8988T (cell line): ENCODE measurements around the gene PRKCH.

Experiments used
- DNase-seq: peaks from one replicate; pipeline ENCODE4 v3.0.0; 2011

The PRKCH gene

GRCh38 chr14:61573748-61574513 lies 252.6 kb downstream of the PRKCH start:
- DNase-seq, result no peak

- DNase-seq, result no peak
These were observed 253.1 kb downstream of the PRKCH start for GRCh38 chr14:61574514-61574807.

GRCh38 chr14:61575126-61575525 lies 253.7 kb downstream of the PRKCH start:
- DNase-seq, result no peak

- DNase-seq, result no peak
These were observed 254.3 kb downstream of the PRKCH start for GRCh38 chr14:61575551-61576150.

- no peak for DNase-seq
These were observed 256.1 kb downstream of the PRKCH start for GRCh38 chr14:61577506-61577931.

GRCh38 chr14:61578745-61579144 lies 257.4 kb downstream of the PRKCH start:
- no peak for DNase-seq

- no peak for DNase-seq
These were observed 260.0 kb downstream of the PRKCH start for GRCh38 chr14:61581340-61581739.

GRCh38 chr14:61581955-61582615 lies 260.7 kb downstream of the PRKCH start:
- no peak for DNase-seq

- DNase-seq, result no peak
These were observed 261.4 kb downstream of the PRKCH start for GRCh38 chr14:61582815-61583214.

GRCh38 chr14:61584331-61584741 lies 263.0 kb downstream of the PRKCH start:
- no peak for DNase-seq

GRCh38 chr14:61585598-61586543 lies 264.5 kb downstream of the PRKCH start:
- no peak for DNase-seq

- DNase-seq, result no peak
These were observed 265.2 kb downstream of the PRKCH start for GRCh38 chr14:61586544-61587055.

- no peak for DNase-seq
These were observed 265.8 kb downstream of the PRKCH start for GRCh38 chr14:61587081-61587713.

- DNase-seq, result no peak
These were observed 267.1 kb downstream of the PRKCH start for GRCh38 chr14:61588419-61588901.

- no peak for DNase-seq
These were observed 268.6 kb downstream of the PRKCH start for GRCh38 chr14:61589691-61590581.

- DNase-seq, result no peak
These were observed 270.5 kb downstream of the PRKCH start for GRCh38 chr14:61591862-61592261.

GRCh38 chr14:61593330-61593729 lies 272.0 kb downstream of the PRKCH start:
- no peak for DNase-seq

GRCh38 chr14:61596990-61597389 lies 275.6 kb downstream of the PRKCH start:
- DNase-seq, result no peak

- no peak for DNase-seq
These were observed 277.6 kb downstream of the PRKCH start for GRCh38 chr14:61598980-61599379.

GRCh38 chr14:61599942-61600341 lies 278.6 kb downstream of the PRKCH start:
- DNase-seq, result no peak
